ENCODE data around the gene HDGFL3. TPM values are rescaled to one million over a fixed set of nuclear protein-coding genes. Genes with fewer than 3 reads are reported as not detected.

Gene HDGFL3
- total RNA-seq, 2 donors from 2014 or later, result 123 TPM

GRCh38 chr15:83207009-83207659, 489 bp downstream of the HDGFL3 start:
- no peak overlapping the region for H3K27ac Mint-ChIP-seq
- H3K36me3 ChIP-seq (ENCODE audit: control insufficient read depth, insufficient read depth, low read length), result peaks cover 3% of the 10 kb centered on the region
- no peak overlapping the region for H3K4me3 Mint-ChIP-seq
- peaks cover 4% of the 10 kb centered on the region for H3K4me1 ChIP-seq (ENCODE audit: control insufficient read depth, insufficient read depth, low read length)
- H3K36me3 Mint-ChIP-seq (ENCODE audit: low read depth), result no peaks in the 10 kb centered on the region
- peaks cover 23% of the 10 kb centered on the region for H3K4me1 Mint-ChIP-seq
- DNase-seq, result peak; percentile 77
- H3K9me3 Mint-ChIP-seq, result no peaks in the 10 kb centered on the region
- H3K9ac ChIP-seq (ENCODE audit: extremely low read depth, low read length, poor library complexity, severe bottlenecking), result peak overlapping the region; percentile 66
- 0% methylated on average over 7 to 93 of the region's 93 CpGs for WGBS, 2 experiments (ENCODE audit: insufficient coverage in 1 of 2, insufficient read length in 1 of 2)
- peak overlapping the region; percentile 84 for H3K4me3 ChIP-seq (ENCODE audit: low read length)
- H3K27me3 Mint-ChIP-seq (ENCODE audit: insufficient read depth), result no peaks in the 10 kb centered on the region
- TF ChIP-seq, protein P1, sequence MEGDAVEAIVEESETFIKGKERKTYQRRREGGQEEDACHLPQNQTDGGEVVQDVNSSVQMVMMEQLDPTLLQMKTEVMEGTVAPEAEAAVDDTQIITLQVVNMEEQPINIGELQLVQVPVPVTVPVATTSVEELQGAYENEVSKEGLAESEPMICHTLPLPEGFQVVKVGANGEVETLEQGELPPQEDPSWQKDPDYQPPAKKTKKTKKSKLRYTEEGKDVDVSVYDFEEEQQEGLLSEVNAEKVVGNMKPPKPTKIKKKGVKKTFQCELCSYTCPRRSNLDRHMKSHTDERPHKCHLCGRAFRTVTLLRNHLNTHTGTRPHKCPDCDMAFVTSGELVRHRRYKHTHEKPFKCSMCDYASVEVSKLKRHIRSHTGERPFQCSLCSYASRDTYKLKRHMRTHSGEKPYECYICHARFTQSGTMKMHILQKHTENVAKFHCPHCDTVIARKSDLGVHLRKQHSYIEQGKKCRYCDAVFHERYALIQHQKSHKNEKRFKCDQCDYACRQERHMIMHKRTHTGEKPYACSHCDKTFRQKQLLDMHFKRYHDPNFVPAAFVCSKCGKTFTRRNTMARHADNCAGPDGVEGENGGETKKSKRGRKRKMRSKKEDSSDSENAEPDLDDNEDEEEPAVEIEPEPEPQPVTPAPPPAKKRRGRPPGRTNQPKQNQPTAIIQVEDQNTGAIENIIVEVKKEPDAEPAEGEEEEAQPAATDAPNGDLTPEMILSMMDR (conservative IDR thresholded peaks at IDR 0.05), result no peak
- H3K27ac ChIP-seq (ENCODE audit: low read depth, low read length), result peak overlapping the region; percentile 81
- no peaks in the 10 kb centered on the region for H3K27me3 ChIP-seq (ENCODE audit: control insufficient read depth, insufficient read depth, low read length, poor library complexity, severe bottlenecking)
- H3K9me3 ChIP-seq (ENCODE audit: control insufficient read depth, low read length), result no peaks in the 10 kb centered on the region

DNA sequence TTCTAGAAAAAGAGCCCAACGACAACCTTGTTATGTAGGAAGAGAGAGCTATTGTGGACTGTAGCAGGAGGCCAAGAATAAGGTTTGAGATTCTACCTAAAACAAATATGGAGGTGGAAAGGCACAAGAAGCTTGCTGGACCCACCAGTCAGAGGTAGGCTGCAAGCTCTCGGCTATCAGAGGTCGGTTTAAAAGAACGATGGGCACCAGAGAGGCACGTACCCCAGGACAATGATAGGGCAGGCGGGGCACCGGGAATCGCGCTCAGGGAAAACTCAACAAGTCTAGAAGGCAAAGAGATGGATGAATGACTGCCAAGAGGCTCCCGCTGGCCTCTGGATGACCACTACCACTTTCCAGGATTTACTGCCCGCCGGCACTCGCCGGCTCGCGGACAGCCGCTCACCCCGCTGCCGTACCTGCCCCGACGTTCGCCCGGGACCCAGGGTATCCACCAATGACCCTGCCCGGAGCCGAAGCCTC, 1.1 kb downstream of the HDGFL3 start:
- Mint-ChIP-seq H3K4me3 (no peak overlapping the region), H3K27me3 (ENCODE audit: insufficient read depth) (no peaks in the 10 kb centered on the region), H3K27ac (peak overlapping the region; percentile 95), H3K9me3 (no peaks in the 10 kb centered on the region), H3K36me3 (ENCODE audit: low read depth) (no peaks in the 10 kb centered on the region), H3K4me1 (peaks cover 23% of the 10 kb centered on the region)
- Histone ChIP-seq H3K9me3 (ENCODE audit: control insufficient read depth, low read length) (no peaks in the 10 kb centered on the region), H3K27ac (ENCODE audit: low read depth, low read length) (no peak overlapping the region), H3K4me3 (ENCODE audit: low read length) (peak overlapping the region; percentile 84), H3K27me3 (ENCODE audit: control insufficient read depth, insufficient read depth, low read length, poor library complexity, severe bottlenecking) (no peaks in the 10 kb centered on the region), H3K9ac (ENCODE audit: extremely low read depth, low read length, poor library complexity, severe bottlenecking) (peak overlapping the region; percentile 66), H3K4me1 (ENCODE audit: control insufficient read depth, insufficient read depth, low read length) (peaks cover 4% of the 10 kb centered on the region), H3K36me3 (ENCODE audit: control insufficient read depth, insufficient read depth, low read length) (peaks cover 5% of the 10 kb centered on the region)
- TF ChIP-seq, protein P1 (conservative IDR thresholded peaks at IDR 0.05), result no peak
- WGBS, 2 experiments (ENCODE audit: insufficient coverage in 1 of 2, insufficient read length in 1 of 2), result 0 to 2% methylated on average over 5 to 25 of the region's 25 CpGs
- DNase-seq, result no peak

GRCh38 chr15:83205725-83206324, 1.8 kb downstream of the HDGFL3 start:
- Mint-ChIP-seq H3K9me3 (no peaks in the 10 kb centered on the region), H3K27me3 (ENCODE audit: insufficient read depth) (no peaks in the 10 kb centered on the region), H3K36me3 (ENCODE audit: low read depth) (no peaks in the 10 kb centered on the region), H3K4me1 (peaks cover 23% of the 10 kb centered on the region), H3K27ac (peak overlapping the region; percentile 95), H3K4me3 (no peak overlapping the region)
- WGBS, 2 experiments (ENCODE audit: insufficient coverage in 1 of 2, insufficient read length in 1 of 2), result 58 to 67% methylated on average over 2 to 3 of the region's 4 CpGs
- TF ChIP-seq, protein P1 (conservative IDR thresholded peaks at IDR 0.05), result no peak
- H3K27me3 ChIP-seq (ENCODE audit: control insufficient read depth, insufficient read depth, low read length, poor library complexity, severe bottlenecking), result no peaks in the 10 kb centered on the region
- DNase-seq, result no peak
- no peak overlapping the region for H3K27ac ChIP-seq (ENCODE audit: low read depth, low read length)
- H3K4me3 ChIP-seq (ENCODE audit: low read length), result peak overlapping the region; percentile 84
- H3K36me3 ChIP-seq (ENCODE audit: control insufficient read depth, insufficient read depth, low read length), result peaks cover 8% of the 10 kb centered on the region
- H3K9ac ChIP-seq (ENCODE audit: extremely low read depth, low read length, poor library complexity, severe bottlenecking), result peak overlapping the region; percentile 66
- peaks cover 4% of the 10 kb centered on the region for H3K4me1 ChIP-seq (ENCODE audit: control insufficient read depth, insufficient read depth, low read length)
- H3K9me3 ChIP-seq (ENCODE audit: control insufficient read depth, low read length), result no peaks in the 10 kb centered on the region

All from endodermal cell (in vitro differentiated cells).